ENCODE data around the gene FNDC3B. TPM values are rescaled to one million over a fixed set of nuclear protein-coding genes. Genes with fewer than 3 reads are reported as not detected.

Gene FNDC3B
- polyA plus RNA-seq, 2 of the 4 experiments (the other 2 are of a cell fraction), result 29.5 to 33.6 TPM

- peak; percentile 48 to 57; a peak in 4 of 6 replicates for ATAC-seq
- Histone ChIP-seq H3K4me3 (no peak overlapping the region), H3K9me3 (no peaks in the 10 kb centered on the region), H3K4me1 (peaks cover 80% of the 10 kb centered on the region), H3K27ac (peak overlapping the region; percentile 53 to 76; a peak in 5 of 6 replicates), H3K4me2 (peak overlapping the region; percentile 61)
- TF ChIP-seq ESRRA (IDR thresholded peaks at IDR 0.05; ENCODE audit: borderline replicate concordance, low read length) (no peak), CEBPB (IDR thresholded peaks at IDR 0.05) (peak in 1 of 2 experiments; percentile 52; a peak in 2 of 4 replicates), HOXB5 (CRISPR knock-in tag; IDR thresholded peaks at IDR 0.05) (no peak)
- DNase-seq (ENCODE audit: low read depth in 1 of 2, low spot score in 1 of 2), result peak; percentile 19 to 57
- FAIRE-seq, result no peak
- ChIA-PET POLR2A (no interaction called here), CTCF (no interaction called here)
- WGBS (ENCODE audit: missing lambda C conversion rate), result 29% methylated on average over 3 of the region's 3 CpGs
Observed at GRCh38 chr3:172096881-172097420, 57.6 kb downstream of the FNDC3B start.

GRCh38 chr3:172097585-172097984, 58.2 kb downstream of the FNDC3B start:
- Histone ChIP-seq H3K4me1 (peaks cover 83% of the 10 kb centered on the region), H3K4me2 (peak overlapping the region; percentile 61), H3K27ac (peak overlapping the region in 1 of 2 experiments; percentile 6; a peak in 1 of 6 replicates), H3K4me3 (no peak overlapping the region), H3K9me3 (no peaks in the 10 kb centered on the region)
- DNase-seq (ENCODE audit: low read depth in 1 of 2, low spot score in 1 of 2), result no peak
- no peak for ATAC-seq
- FAIRE-seq, result no peak
- TF ChIP-seq EP300 (IDR thresholded peaks at IDR 0.05), result no peak
- TF ChIP-seq ZNF302 (CRISPR knock-in tag; IDR thresholded peaks at IDR 0.05), result no peak
- no peak for TF ChIP-seq MAFK (IDR thresholded peaks at IDR 0.05; ENCODE audit: partially characterized antibody)
- TF ChIP-seq HMGXB4 (CRISPR knock-in tag; IDR thresholded peaks at IDR 0.05; ENCODE audit: borderline replicate concordance), result no peak
- no peak for TF ChIP-seq CBX2 (IDR thresholded peaks at IDR 0.05; ENCODE audit: borderline replicate concordance, low read depth)
- TF ChIP-seq CTCF (IDR thresholded peaks at IDR 0.05), result no peak
- TF ChIP-seq BCL3 (IDR thresholded peaks at IDR 0.05), result no peak
- TF ChIP-seq MYC (IDR thresholded peaks at IDR 0.05; ENCODE audit: borderline replicate concordance, low read length), result no peak
- no peak for TF ChIP-seq KDM5A (IDR thresholded peaks at IDR 0.05)
- TF ChIP-seq HOXA7 (CRISPR knock-in tag; IDR thresholded peaks at IDR 0.05), result no peak
- no peak for TF ChIP-seq MAX (IDR thresholded peaks at IDR 0.05)
- TF ChIP-seq CBX8 (IDR thresholded peaks at IDR 0.05), result no peak
- TF ChIP-seq RARB (CRISPR knock-in tag; IDR thresholded peaks at IDR 0.05), result no peak
- CTCF ChIA-PET, result no interaction called here
- WGBS (ENCODE audit: missing lambda C conversion rate), result 68% methylated on average over 1 of the region's 1 CpG
- POLR2A ChIA-PET, result no interaction called here

- ChIA-PET CTCF (no interaction called here), POLR2A (no interaction called here)
- Histone ChIP-seq H3K4me1 (peaks cover 97% of the 10 kb centered on the region), H3K9me3 (no peaks in the 10 kb centered on the region), H3K4me2 (peak overlapping the region; percentile 12; the same call in 1 of the 3 replicates), H3K4me3 (no peak overlapping the region), H3K27ac (peak overlapping the region in 1 of 2 experiments; percentile 22; a peak in 2 of 6 replicates)
- no peak for ATAC-seq
- 91% methylated on average over 9 of the region's 9 CpGs for WGBS (ENCODE audit: missing lambda C conversion rate)
- FAIRE-seq, result no peak
- TF ChIP-seq USF2 (IDR thresholded peaks at IDR 0.05) (no peak), MYC (IDR thresholded peaks at IDR 0.05; ENCODE audit: borderline replicate concordance, low read length) (no peak)
- no peak for DNase-seq (ENCODE audit: low read depth in 1 of 2, low spot score in 1 of 2)
Observed at GRCh38 chr3:172098698-172099494, 59.5 kb downstream of the FNDC3B start.

Data from A549 (cell line).